ENCODE data around the gene CTIF.

Gene CTIF

DNA sequence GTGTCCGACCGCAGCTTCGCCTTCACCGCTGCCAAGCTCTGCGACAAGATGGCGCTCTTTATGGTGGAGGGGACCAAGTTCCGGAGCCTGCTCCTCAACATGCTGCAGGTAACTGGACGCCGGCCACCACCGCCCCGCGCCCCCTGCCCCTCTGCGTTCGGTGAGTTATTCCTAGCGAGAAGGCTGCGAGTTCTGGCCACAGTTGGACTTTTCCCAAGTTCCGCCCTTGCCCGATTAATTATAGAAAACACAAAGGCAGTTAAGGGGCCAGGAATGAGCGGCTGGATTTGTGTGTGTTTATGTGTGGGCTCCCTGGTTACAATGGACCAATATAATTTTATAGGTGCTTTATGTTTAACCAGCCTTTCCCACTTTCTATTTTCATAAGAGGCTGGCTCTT, 222.8 kb downstream of the CTIF start:
- no peak for FAIRE-seq

DNA sequence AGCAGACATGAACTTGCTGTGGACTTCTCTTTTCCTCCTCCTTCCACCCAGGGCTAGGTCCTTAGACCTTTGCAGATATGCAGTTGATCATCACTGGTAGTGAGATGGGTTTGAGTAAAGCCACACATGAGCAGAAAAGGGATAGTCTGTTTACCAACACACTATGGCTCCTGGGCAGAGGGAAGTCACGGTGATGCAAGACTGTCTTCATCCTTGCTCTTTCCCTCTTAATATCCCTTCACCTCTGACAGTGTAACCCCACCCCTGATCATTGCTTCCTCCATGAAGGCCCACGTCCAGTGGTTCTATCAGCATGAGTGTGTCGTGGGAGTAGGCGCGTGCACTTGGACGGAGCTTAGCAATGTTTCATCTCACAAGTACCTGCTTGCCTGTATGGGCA, 223.2 kb downstream of the CTIF start:
- FAIRE-seq = no peak

DNA sequence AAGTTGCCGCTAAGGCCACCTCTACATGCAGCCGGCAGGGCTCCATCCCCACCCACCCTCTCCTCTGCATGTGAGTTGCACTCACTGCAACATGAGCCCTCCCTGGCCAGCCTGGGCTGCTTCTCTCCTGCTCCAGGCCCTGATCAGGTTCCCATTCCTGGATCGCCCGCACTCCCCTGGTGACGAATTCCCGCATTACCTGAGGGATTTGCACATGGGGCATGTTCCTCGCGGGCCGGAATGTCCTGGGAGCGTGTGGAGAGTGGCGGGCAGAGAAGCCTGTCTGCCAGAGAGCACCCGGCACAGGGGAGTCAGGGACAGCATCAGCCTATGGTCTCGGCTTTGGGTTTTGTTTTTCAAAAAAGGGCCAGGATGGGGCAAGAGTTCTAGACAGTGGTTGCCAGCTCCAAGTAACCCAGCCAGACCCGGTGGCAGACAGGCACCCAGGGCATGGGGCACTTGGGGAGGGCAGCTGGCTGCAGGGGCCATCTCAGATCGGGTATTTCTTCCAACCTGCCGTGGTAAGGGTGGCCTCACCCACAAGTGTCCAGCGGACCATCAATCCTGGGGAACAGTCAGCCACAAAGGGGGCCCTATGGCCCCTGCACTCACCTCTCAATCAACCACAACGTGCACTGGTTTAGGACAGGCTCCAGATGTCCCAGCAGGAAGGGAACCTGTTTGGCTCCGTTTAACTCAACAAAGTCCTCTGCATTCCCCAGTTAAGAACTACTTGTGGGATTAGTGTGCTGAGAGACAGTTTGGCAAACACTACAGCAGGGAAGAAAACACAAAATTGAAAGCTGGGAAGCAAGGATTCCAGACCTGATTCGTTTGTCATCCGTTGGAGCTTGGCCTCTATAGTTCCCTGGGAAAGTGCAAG, 224.2 kb downstream of the CTIF start:
- FAIRE-seq = no peak

DNA sequence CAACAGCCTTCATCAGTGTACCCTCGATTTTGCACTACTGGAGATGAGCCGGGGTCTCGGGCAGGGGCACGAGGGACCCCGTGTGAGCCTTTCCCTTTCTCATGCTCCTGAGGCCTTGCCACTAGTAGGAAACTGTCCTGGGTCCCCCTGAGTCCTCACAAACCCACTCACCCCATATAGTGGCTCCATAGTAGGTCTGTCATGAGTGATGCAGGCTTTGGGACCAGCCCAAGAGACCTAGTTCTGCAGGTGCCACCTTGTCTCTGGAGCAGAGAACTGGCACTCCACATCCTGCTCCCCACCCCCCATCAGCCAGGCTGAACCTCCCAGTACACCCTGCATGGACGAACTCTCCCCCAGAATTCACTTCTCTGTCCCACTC, 224.9 kb downstream of the CTIF start:
- FAIRE-seq = no peak

DNA sequence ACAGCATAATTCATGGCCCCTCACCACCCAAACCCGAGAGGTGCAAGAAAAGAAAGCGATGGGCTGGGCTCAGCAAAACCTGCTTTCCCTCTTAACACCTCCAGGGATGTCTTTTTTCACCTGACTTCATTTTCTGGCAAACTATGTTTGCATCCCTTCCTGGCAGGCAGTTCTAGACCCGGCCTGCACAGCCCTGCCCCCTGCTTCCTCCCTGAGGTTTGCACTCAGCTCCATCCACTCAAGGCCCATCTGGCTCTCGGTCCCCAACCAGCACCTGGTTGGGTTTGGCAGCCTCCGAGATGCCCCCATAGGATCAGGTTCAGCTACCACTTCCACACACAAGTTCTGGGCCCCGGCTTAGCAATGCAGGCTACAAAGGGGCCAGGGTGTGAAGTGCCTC, 226.2 kb downstream of the CTIF start:
- no peak for FAIRE-seq

DNA sequence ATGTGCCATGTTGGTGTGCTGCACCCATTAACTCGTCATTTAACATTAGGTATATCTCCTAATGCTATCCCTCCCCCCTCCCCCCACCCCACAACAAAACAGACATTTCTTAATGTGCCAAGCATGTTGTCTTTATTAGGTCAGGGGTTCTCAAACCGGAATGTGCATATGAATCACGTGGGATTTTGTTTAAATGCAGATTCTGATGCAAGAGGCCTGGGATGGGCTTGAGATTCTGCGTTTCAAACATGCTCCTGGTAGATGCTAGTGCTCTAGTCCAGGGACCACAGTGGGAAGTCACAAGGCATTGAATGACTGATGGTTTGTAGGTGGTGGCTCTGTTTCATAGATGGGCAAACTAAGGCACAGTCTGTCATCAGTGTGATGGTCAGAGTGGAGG, 227.2 kb downstream of the CTIF start:
- no peak for FAIRE-seq

DNA sequence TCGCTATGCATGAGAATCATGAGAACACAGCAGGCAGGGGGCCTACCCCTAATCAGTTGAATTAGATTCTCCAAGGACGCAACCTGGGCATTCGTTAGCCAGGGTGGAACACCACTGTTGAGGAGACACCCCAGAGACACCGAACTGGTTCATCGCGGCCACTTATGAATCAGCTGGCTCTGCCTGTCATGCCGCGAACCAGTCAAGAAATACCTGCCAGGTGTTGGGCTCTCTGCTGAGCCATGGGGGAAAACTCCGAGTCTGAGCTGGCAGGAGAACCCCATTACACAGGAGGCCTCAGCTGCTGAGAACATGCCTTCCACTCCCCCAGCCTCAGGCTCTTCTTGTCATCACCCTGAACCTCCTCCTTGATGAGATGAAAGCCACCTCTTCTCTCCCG, 227.7 kb downstream of the CTIF start:
- no peak for FAIRE-seq

DNA sequence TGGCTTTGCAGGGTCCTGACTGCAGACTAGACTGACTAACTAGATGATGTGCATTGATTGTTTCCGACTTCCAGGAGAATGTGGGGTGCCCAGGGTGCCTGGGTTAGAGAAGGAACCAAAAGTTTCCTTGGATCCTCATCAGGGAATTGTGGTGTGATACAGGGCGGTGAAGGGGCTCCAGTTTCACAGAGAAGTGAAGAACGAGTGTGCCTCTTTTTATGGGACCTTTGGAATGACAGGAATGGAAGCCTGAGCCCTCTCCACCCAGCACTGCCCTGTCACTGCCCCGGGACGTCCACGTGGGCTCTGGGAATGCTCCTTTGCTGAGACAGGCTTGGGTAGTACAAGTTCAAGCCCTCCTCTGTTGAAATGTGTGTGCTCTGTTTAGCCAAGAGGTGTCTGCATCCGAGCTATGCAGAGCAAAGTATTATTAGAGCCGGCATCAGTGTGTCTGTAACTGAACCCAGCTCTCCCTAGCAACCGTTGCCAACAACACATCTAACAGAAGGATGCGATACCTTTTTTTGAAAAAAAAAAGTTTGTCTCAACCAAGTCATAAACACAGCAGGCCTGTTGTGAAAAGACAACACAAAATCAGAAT, 228.4 kb downstream of the CTIF start:
- FAIRE-seq = no peak

DNA sequence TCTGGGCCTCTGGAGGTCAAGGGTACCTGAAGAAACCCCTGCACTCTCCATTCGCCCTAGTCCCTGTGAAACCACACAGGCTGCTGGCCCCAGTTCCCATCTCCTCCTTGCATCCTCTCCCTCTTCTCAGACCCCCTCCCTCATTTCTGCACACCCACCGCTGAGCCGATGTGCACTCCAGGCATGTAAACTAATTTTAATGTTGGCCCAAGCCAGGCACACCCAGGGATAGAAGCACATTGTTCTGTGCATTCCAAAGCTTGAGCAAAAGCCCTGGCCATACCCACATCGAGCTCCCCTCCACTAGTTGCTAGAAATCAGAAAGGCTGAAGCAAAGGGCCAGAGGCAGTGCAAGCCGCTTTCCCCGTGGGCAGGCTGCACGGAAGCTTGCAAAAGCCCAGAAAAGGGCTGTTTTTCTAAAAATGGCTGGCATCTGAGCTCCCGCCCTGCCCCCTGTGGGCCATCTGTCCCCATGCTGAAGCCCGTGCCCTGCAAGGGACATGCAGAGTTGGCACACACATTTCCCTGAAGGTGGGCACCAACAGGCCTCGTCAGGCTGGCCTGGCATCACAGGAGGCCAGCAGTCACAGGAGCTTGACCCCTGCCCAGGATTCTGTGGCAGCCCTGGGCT, 230.3 kb downstream of the CTIF start:
- no peak for FAIRE-seq

DNA sequence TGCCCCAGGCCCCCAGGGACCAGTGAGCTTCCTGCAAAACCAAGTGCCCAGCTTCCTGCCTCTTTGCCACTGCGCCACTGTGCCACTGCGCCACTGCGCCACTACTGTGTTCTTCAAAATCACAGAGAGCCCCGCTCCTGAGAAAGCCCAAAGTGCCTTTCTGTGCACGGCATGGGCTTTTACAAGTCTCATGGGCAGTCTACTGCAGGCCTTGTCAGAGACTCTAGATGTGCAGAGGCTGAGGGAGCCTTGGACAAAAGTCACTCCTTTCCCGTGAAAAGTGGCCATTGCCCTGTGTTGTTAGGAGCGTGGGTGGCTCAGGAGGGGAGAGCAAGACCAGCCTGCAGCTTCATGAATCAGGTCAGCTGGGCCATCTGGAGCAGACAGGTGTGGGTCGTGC, 231.4 kb downstream of the CTIF start:
- FAIRE-seq = no peak

DNA sequence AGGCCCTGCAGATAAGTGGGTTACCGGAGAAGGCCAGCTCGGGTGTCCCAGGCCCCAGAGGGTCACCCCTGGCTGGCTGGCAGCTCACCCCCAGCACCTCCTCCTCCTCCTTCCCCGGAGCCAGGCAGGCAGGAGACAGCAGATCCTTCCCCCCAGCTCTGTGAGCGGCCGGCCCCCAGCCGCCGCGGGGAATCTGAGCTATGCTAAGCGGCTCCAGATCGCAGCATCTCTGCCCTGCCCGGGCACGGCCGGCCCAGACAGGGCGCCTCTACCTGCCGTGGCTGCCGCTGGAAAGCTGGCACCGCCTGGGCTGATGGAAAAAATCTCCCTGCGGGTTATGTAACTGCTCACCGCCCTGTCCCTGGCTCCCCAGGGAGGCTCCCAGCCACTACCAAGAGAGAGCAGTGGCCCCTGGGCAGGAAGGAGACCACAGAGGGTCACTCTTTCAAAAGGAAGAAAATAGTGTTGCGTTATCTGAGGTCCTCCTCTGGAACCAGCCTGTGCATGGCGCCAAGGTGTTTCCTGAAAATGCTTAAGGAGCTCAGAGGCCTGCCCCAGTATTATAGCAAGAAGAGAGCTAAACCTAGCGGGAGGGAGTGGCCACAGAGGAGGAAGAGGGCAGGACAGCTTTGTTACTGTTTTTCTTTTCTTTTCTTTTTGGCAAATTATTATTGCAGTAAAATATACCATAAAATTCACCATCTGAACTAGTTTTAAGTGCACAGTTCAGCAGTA, 233.0 kb downstream of the CTIF start:
- FAIRE-seq = no peak

DNA sequence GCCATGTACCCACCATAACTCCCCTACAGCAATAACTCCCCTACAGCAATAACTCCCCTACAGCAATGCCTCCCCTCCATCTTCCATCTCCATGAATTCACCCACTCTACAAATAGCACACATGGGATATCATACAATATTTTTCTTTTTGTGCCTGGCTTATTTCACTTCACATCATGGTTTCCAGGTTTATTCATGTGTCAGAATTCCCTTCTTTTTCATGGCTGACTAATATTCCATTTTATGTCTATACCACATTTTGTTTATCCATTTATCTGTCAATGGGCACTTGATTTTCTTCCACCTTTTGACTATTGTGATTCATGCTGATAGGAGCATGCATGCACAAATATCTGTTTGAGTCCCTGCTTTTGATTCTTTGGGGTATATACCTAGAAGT, 233.6 kb downstream of the CTIF start:
- FAIRE-seq = no peak

DNA sequence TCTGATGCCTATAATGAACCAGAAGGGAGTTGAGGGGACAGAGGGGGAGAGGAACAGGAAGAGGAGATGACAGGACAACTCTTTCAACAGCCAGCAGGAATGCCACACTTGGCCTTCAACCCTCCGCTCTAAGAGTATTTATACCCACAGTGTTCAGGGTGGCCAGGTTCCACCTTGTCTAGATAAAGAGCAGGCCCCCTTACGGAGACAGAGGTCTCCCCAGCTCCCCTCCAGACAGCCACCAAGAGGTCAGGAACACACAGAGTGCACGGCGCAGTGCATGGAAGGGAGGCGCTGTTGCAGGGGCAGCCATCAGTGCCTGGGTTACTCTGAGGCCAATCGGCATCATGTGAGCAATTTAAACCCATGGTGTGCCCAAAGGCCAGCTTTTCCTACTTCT, 235.0 kb downstream of the CTIF start:
- FAIRE-seq = no peak

DNA sequence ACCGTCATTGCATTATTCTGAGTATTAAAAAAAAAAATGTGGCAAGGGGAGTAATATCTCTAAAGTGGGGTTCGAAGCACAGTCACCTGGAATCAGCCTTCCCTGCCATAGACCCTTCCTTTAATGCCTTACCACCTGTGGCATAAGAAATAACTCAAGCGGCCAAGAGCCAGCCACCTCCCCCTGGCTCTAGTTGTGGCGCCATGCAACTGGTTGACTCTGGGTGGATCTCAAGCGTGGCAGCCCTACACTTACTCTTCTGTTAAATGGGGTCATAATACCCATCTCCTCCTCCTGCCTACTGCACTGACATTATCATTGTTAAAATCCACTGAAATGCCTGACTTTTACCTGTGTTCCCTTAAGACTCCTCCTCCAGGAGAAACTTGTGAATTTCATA, 236.1 kb downstream of the CTIF start:
- no peak for FAIRE-seq

DNA sequence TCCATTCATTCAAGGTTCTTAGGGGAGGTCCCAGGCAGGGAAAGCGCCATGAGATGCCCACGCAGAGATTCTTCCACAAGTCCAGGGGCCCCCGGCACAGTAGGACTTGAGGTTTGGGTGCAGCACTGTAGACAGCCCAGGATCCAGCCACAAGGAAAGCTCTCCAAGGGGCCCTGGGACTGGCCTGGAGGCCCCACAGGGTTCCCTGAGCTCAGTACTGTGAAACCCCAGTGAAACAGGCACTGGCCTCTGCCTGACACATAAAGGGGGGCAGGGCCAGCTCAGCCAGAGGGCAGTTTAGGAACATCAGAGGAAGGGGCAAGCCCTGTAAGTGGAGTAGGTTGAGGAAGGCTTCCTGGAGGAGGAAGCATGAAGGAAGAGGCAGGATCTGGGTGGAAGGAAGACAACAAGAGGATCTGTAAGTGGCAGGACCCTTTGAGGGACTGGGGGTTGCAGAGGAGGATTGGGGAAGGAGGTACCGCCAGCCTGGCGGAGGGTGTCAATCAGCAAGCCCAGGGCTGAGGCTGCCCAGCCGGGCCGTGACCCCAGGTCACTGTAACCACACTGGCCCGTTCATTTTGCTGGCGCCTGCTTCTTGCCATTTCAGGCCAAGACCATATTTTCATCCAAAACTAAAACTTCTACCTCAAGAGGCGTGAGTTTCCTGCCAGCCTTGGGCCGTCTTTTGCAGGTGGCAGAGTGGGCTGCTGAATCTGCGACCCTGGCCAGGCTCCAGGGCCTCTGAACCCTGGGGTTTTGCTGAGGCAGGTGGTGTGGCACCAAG, 236.7 kb downstream of the CTIF start:
- FAIRE-seq = no peak

DNA sequence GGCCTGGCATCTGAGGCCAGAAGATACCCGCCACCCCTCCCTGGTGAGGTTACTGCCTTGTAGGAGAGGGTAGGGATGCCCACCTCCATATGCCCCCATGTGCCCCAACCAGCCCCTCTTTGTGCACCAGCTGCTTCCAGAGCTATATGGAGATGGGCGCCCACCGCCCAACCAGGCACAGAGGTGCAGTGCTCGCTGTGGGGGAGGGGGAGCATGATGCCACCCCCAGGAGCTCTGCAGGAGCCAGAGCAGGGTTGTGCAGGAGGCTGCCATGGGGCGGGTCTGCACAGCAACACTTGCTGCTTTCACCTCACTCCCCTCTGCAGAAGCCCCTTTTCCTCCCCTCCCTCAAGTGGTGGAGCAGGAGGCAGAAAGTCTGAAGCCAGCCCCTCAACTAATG, 237.3 kb downstream of the CTIF start:
- FAIRE-seq = no peak

DNA sequence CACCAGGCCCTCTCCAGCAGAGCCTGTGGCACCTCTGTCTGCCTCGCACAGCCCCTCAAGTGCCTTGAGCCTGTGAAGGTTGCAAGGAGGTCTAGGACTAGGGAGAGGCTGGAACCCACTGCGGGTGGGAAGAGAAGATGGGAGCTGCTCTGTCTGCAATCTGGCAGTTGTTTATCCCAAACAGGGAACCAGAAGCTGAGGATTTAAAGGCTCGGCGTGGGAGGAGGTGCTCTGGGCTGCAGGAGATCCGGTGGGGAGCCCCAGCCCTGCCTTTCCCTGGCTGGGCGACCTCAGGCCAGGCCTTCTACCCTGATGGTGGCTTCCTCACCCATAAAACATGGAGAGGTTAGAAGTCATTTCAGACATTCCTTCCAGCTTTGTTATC, 237.8 kb downstream of the CTIF start:
- FAIRE-seq = no peak

DNA sequence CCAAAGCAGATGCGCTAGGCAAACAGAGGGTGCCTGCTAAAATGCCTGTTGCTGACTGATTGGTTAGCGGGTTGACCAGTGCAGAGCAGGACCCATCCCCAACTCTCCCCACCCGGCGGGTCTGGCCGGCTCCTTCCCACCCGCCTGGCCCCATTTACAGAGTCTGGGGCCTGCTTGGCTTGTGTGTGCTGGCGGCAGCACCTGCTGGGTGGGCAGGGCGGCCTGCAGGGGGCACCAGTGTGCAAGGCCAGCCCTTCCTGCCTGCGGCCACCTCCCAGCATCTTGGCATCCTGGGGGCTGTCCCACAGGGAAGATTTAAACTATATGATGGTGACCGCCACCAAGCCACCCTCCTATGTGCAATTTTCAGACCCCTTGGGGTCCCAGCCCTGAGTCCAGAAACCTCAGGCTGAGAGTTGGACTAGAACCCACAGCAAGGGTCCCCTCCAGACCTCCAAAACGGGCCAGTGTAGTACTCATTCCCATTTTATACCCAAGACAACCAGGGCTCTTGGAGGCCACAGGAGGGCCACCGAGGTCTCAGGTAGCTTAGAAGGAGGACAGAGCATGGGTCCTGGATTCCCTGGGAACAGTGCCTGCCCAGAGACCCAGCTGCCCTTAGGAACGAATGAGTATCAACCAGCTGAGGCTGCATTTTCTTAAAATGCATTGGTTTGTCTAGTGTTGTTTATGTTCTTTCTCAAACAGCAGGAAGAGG, 238.4 kb downstream of the CTIF start:
- no peak for FAIRE-seq

DNA sequence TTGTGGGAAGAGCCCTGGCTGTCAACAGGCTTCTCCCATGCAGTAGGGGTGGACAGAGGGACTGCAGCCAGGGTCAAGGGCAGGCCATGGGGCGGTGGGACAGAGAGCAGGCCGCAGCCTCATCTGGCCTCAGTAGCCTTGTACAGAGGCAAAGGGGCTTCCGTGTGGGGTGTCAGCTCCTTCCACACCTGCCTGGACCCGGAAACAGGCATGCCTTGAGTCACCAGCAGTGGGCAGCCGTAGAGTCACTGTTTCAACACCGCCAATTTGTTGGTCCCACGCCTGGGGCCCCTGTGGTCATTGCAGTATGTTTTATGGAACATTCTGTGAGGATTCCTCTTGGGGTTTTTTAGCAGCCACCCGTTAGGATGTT, 238.9 kb downstream of the CTIF start:
- no peak for FAIRE-seq

DNA sequence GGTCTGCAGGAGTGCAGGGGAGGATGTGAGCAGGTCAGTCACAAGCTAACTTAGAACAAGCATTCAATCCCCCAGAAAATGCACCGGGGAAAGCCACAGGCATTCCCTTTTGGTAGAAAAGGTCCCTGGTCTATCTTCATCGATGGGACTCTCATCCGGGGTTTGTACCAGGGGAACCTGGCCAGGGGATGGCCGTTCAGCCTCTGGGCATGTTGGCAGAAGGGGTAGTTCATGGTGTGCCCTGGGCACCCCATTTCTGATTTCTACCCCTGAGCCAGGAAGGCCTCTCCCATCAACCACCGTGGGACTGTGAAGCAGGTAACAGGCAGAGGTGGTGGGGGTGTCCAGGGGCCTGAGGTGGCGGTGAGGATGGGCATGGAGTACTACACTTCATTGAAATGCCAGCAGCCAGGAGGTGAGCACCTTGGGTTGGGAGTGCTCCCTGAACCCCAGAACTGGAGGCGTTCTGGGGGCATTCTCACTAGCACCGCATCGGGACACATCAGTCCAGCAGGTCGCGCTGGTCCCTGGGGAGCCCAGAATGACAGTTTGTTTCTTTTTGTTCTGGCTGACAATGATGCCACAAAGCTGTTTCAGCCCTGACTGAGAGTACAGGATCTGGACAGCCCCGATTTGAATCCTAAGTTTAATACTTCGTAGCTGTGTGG, 239.6 kb downstream of the CTIF start:
- FAIRE-seq = no peak

DNA sequence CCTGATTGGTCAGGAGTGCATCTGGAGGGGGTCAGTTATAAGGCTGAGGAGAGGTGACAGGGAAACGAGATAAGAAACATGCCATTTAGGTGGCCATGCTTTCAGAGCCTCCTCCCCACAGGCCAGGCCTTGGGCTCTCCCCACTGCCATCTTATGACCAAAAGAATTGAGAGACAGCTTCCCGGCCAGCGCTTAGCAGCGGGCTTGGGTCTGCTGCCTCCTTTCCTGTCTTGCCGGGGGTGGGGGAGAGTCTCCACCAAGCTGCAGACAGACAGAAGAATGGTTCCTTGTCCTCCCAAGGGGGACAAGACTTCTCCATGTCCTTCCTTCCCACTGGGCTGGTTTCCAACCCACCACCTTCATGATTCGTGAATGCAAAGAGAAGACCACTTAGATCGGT, 240.6 kb downstream of the CTIF start:
- FAIRE-seq = no peak
